HEK293 (cell line): Measurements from ENCODE around the gene CIART.

Experiments
- CTCF ChIP-seq: fragments of 450-650 bp; formaldehyde crosslinking; IDR thresholded peaks from 2 replicates; pipeline ENCODE4 v1.5.1; 2016; ENCODE audit warnings: missing biosample characterization, missing genetic modification characterization
- PRDM1 ChIP-seq: fragments of 450-650 bp; formaldehyde crosslinking; IDR thresholded peaks from 2 replicates; pipeline ENCODE4; 2016; ENCODE audit warnings: missing biosample characterization, missing genetic modification characterization
- ZBTB1 ChIP-seq: fragments of 450-650 bp; formaldehyde crosslinking; IDR thresholded peaks from 2 replicates; pipeline ENCODE4 v1.5.1; 2016; ENCODE audit warnings: missing biosample characterization, missing genetic modification characterization
- ZBTB44 ChIP-seq: fragments of 450-650 bp; IDR thresholded peaks from 2 replicates; pipeline ENCODE4 v1.5.1; 2018; ENCODE audit warnings: missing biosample characterization, mild to moderate bottlenecking, missing genetic modification characterization
- ZNF10 ChIP-seq: fragments of 450-650 bp; formaldehyde crosslinking; IDR thresholded peaks from 2 replicates; pipeline ENCODE4 v1.5.1; 2017; ENCODE audit warnings: missing biosample characterization, missing genetic modification characterization
- ZNF248 ChIP-seq: fragments of 450-650 bp; formaldehyde crosslinking; IDR thresholded peaks from 2 replicates; pipeline ENCODE4 v1.5.1; 2017; ENCODE audit warnings: missing biosample characterization, missing genetic modification characterization
- ZNF48 ChIP-seq: fragments of 450-650 bp; formaldehyde crosslinking; IDR thresholded peaks from 2 replicates; pipeline ENCODE4 v1.5.1; 2016; ENCODE audit warnings: missing biosample characterization, missing genetic modification characterization
- ZNF660 ChIP-seq: fragments of 450-650 bp; IDR thresholded peaks from 2 replicates; pipeline ENCODE4 v1.5.1; 2018; ENCODE audit warnings: missing biosample characterization, mild to moderate bottlenecking, missing genetic modification characterization
- ZNF768 ChIP-seq: fragments of 450-650 bp; formaldehyde crosslinking; IDR thresholded peaks from 2 replicates; pipeline ENCODE4 v1.5.1; 2018; ENCODE audit warnings: missing biosample characterization, mild to moderate bottlenecking, missing genetic modification characterization
- ZNF792 ChIP-seq: fragments of 450-650 bp; formaldehyde crosslinking; IDR thresholded peaks from 2 replicates; pipeline ENCODE4 v1.5.1; 2016; ENCODE audit warnings: missing biosample characterization, missing genetic modification characterization

- 0 out of 2 replicates have a peak, but pooled peaks have one; percentile 6 for TF ChIP-seq PRDM1 (tag by site-specific recombination)
- TF ChIP-seq CTCF (tag by site-specific recombination), result no peak
- no peak for TF ChIP-seq ZNF248 (tag by site-specific recombination)
- no peak for TF ChIP-seq ZNF768 (tag by site-specific recombination)
- no peak for TF ChIP-seq ZNF48 (tag by site-specific recombination)
- no peak for TF ChIP-seq ZBTB1 (tag by site-specific recombination)
- no peak for TF ChIP-seq ZBTB44 (tag by site-specific recombination)
- no peak for TF ChIP-seq ZNF792 (tag by site-specific recombination)
- no peak for TF ChIP-seq ZNF660 (tag by site-specific recombination)
- no peak for TF ChIP-seq ZNF10 (tag by site-specific recombination)
Observed at GRCh38 chr1:150262388-150263320, 19.7 kb upstream of the CIART start.
